Kidney (tissue), 14 donors: ENCODE results near the gene PRR20E. TPM values are rescaled to one million over a fixed set of nuclear protein-coding genes. Genes with fewer than 3 reads are reported as not detected.
"Not testable (repeated sequence)": the region's sequence is repeated elsewhere in the genome, so short reads cannot be mapped to it uniquely, and the experiment has no call there.

Experiments used
- DNase-seq, 5 donors: peaks; one replicate each; pipeline ENCODE4 v3.0.0-alpha.2; 2013 to 2020
- FAIRE-seq: peaks from 2 replicates; lab custom pipeline; 2012; peaks lifted over from hg19 to GRCh38; lab: Jason Lieb, UNC
- H3K27ac ChIP-seq, 2 donors: one replicate each; pipeline ENCODE4 v1.7.0; 2013; ENCODE audit warnings: low read depth in 2 of 2, low read length in 2 of 2, inconsistent platforms in 1 of 2
- H3K27me3 ChIP-seq: one replicate; pipeline ENCODE4 v1.7.1; 2013; ENCODE audit warnings: low read length, inconsistent platforms; ENCODE audit not compliant: control insufficient read depth, insufficient read depth
- H3K36me3 ChIP-seq, 3 donors: one replicate each; pipeline versions ENCODE4 v1.7.0 to v1.7.1; 2013; ENCODE audit warnings: low read length in 3 of 3, control low read depth in 1 of 3, inconsistent platforms in 1 of 3; ENCODE audit not compliant: insufficient read depth in 3 of 3, control insufficient read depth in 2 of 3
- H3K4me1 ChIP-seq, 3 donors: one replicate each; pipeline versions ENCODE4 v1.7.0 to v1.7.1; 2013; ENCODE audit warnings: low read length in 3 of 3, inconsistent platforms in 1 of 3, low read depth in 1 of 3; ENCODE audit not compliant: control insufficient read depth in 2 of 3, insufficient read depth in 2 of 3
- H3K4me3 ChIP-seq, 3 donors: one replicate each; pipeline versions ENCODE4 v1.7.0 to v1.8.1; 2013; ENCODE audit warnings: low read length in 3 of 3, control low read depth in 1 of 3, inconsistent platforms in 1 of 3
- H3K9ac ChIP-seq, 3 donors: one replicate each; pipeline versions ENCODE4 v1.7.0 to v1.7.1; 2013; ENCODE audit warnings: low read length in 3 of 3, control low read depth in 1 of 3, inconsistent platforms in 1 of 3
- H3K9me3 ChIP-seq, 3 donors: one replicate each; pipeline versions ENCODE4 v1.7.0 to v1.7.1; 2013; ENCODE audit warnings: low read length in 3 of 3, control low read depth in 1 of 3, inconsistent platforms in 1 of 3; ENCODE audit not compliant: control insufficient read depth in 2 of 3, insufficient read depth in 1 of 3
- intact Hi-C: fragments of 100-400 bp; cut with DNase I; formaldehyde crosslinking; loops from one replicate; pipeline ENCODE4 v1.11.1; 2022
- polyA plus RNA-seq: library from polyadenylated mRNA; stranded (reverse); fragments of 350-450 nt; fragmentation: Illumina TruSeq; extraction: RNeasy Lipid Tissue Mini Kit (QIAGEN cat#74804); gene quantifications from one replicate; pipeline ENCODE4 v1.2.3, GENCODE V29; 2014; ENCODE audit warnings: low read depth, low replicate concordance; ENCODE audit not compliant: insufficient read depth
- total RNA-seq: library from RNA; stranded (reverse); fragmentation: NEBNext Ultra II Directional; extraction: Animal tissue kit (Norgen Biotek cat#: 25700); gene quantifications from one replicate; pipeline ENCODE4 v1.2.1, GENCODE V29; 2021
- TF ChIP-seq, protein P1 (sequence below): IDR thresholded peaks from 3 replicates; pipeline ENCODE4 v1.5.1; 2012; ENCODE audit warnings: mild to moderate bottlenecking, moderate library complexity, borderline replicate concordance; ENCODE audit not compliant: insufficient read depth; ENCODE audit errors: extremely low read depth
- donor health status: control.
- donor health status: control.
- donor health status: control.
- donor health status: control.
- donor health status: control.
- donor health status: DM: yes; HTN: yes; CAD: no.
- donor health status: Normal renal cell carcinoma (clear cell type).

PRR20E gene
- total and polyA plus RNA-seq, 2 donors from 2014 or later = not detected

DNA sequence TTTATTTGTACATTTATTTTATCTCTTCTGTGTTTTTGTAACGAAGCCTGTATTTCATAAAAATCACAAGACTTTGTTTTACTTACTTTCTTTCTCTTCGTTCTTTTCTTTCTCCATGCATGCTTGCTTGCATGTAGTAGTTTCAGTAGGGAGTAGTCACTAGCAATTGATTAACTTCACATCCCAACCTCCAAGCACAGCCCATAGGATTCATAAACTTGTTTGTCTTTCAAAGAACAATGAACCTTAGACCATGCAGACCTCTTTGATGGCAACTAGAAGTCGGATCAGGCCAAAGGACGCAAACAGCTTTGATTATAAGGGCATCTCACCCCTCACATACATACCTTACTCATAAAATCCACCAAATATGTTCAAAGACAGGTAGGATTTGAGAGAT is 29.4 kb upstream of the PRR20E start:
- Histone ChIP-seq H3K4me3 (no peak overlapping the region), H3K9me3 (no peaks in the 10 kb centered on the region), H3K27ac (no peak overlapping the region), H3K4me1 (no peaks in the 10 kb centered on the region), H3K27me3 (no peaks in the 10 kb centered on the region), H3K36me3 (no peaks in the 10 kb centered on the region), H3K9ac (no peak overlapping the region)
- TF ChIP-seq, protein P1, sequence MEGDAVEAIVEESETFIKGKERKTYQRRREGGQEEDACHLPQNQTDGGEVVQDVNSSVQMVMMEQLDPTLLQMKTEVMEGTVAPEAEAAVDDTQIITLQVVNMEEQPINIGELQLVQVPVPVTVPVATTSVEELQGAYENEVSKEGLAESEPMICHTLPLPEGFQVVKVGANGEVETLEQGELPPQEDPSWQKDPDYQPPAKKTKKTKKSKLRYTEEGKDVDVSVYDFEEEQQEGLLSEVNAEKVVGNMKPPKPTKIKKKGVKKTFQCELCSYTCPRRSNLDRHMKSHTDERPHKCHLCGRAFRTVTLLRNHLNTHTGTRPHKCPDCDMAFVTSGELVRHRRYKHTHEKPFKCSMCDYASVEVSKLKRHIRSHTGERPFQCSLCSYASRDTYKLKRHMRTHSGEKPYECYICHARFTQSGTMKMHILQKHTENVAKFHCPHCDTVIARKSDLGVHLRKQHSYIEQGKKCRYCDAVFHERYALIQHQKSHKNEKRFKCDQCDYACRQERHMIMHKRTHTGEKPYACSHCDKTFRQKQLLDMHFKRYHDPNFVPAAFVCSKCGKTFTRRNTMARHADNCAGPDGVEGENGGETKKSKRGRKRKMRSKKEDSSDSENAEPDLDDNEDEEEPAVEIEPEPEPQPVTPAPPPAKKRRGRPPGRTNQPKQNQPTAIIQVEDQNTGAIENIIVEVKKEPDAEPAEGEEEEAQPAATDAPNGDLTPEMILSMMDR = no peak
- FAIRE-seq (no peak), DNase-seq (peak in 1 of 5 donors; percentile 16)
- intact Hi-C loops = no loop called here

DNA sequence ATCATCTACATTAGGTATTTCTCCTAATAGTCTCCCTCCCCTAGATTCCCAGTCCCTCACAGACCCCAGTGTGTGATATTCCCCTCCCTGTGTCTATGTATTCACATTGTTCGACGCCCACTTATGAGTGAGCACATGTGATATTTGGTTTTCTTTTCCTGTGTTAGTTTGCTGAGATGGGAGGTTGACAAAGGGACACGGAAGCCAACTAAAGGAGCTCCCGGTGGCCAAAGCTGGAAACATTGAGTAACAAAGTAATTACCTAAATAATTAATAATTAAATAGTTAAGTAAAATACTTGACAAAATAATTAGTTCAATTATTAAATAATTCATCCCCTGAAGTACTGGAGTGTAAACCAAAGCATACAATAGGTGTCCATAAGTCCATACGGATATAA is 28.0 kb upstream of the PRR20E start:
- Histone ChIP-seq H3K9me3 (no peaks in the 10 kb centered on the region), H3K4me3 (no peak overlapping the region), H3K9ac (no peak overlapping the region), H3K27ac (no peak overlapping the region), H3K27me3 (no peaks in the 10 kb centered on the region), H3K36me3 (no peaks in the 10 kb centered on the region), H3K4me1 (no peaks in the 10 kb centered on the region)
- DNase-seq = no peak
- TF ChIP-seq, protein P1 = no peak
- no peak for FAIRE-seq
- intact Hi-C loops = no loop called here

DNA sequence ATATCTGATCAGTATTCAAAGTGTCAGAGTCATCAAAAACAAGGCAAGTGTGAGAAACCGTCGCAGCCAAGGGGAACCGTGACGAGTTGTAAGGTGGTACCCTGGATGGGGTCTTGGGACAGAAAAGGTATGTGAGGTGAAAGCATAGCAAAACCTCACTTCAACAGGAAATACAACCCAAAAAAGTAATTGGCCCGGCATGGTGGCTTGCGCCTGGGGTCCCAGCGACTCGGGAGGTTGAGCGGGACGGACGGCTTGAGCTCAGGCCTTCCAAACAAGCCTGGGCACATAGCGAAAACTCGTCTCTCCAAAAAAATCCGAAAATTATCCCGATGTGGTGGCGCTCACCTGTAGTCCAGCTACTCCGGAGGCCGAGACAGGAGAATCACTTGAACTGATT is 27.2 kb upstream of the PRR20E start:
- H3K9ac ChIP-seq, FAIRE-seq, H3K27me3 ChIP-seq, intact Hi-C loops, H3K4me1 ChIP-seq, H3K9me3 ChIP-seq, H3K4me3 ChIP-seq, DNase-seq, H3K36me3 ChIP-seq, H3K27ac ChIP-seq: not testable (repeated sequence)

DNA sequence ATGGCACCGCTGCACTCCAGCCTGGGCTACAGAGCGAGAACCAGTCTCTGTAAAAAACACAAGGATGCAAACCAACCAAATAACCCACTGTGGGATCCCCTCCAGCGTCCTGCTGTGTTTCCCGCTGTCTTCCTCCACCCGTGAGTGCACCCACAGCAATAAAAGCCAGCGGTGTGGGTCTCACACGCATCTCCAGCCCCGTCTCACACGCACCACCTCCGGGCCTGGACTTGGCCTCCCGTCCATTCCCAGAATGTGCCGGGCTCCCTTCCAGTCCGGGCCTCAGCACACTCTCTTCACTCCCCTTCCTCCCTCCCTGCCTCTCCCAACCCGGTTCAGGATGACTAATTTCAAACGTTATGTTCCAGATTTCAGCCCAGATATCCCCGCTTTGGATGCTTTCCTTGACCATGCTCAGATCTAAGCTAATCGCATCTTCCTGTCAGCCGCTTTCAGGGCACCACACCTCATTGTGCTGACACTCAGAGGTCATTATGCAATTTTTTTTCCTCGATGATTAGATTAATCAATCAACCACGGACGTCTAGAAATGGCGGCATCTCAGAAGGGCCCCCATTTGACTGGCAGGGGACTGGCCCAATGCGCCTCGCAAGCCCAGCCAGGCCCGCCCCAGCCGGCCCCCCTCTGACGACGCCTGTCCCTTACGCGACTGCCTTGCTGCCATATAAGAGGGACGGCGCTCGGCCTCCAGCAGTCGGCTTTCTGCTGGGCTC is 26.6 kb upstream of the PRR20E start, which contains the start of gene PRR20A:
TSS of gene PRR20A (plus strand) at position 684 of the 734 bp plus-strand sequence. CDS start 387 bp downstream, outside the sequence.
- DNase-seq, intact Hi-C loops, FAIRE-seq: not testable (repeated sequence)

DNA sequence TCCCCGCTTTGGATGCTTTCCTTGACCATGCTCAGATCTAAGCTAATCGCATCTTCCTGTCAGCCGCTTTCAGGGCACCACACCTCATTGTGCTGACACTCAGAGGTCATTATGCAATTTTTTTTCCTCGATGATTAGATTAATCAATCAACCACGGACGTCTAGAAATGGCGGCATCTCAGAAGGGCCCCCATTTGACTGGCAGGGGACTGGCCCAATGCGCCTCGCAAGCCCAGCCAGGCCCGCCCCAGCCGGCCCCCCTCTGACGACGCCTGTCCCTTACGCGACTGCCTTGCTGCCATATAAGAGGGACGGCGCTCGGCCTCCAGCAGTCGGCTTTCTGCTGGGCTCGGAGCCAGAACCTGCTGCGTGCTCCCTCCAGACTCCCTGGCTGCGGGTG is 19.8 kb upstream of the PRR20E start, which contains the start of gene PRR20B:
TSS of gene PRR20B (plus strand) at position 301 of the 400 bp plus-strand sequence. CDS start 387 bp downstream, outside the sequence.
- H3K4me1 ChIP-seq = not testable (repeated sequence)

More for the DNA sequence above, 26.6 kb upstream of the PRR20E start, which contains the start of gene PRR20A:
- H3K4me3 ChIP-seq, H3K27ac ChIP-seq, H3K36me3 ChIP-seq, H3K9ac ChIP-seq, H3K4me1 ChIP-seq, H3K9me3 ChIP-seq, H3K27me3 ChIP-seq: not testable (repeated sequence)

DNA sequence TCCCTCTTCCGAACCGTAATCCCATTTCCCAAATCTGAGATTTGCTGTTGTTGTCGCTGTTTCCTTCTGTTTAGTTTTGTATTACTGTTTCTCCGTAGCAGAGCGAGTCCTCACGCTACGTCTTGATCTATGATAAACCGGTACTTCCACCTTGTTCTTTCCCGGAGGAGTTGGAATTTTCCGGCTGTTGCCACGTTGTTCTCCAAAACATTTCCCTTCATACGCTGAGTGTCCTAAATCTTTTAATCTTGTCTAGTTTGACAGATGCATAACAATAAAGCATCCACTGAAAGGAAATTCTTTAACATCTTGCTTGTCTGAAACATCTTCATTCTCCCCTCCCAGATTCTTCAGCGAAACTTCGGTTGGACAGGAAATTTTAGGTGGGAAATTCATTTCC is 18.9 kb upstream of the PRR20E start:
- DNase-seq, H3K4me3 ChIP-seq, H3K9ac ChIP-seq, H3K36me3 ChIP-seq, H3K27me3 ChIP-seq, FAIRE-seq, H3K27ac ChIP-seq, H3K9me3 ChIP-seq, H3K4me1 ChIP-seq, intact Hi-C loops: not testable (repeated sequence)

More for the DNA sequence above, 19.8 kb upstream of the PRR20E start, which contains the start of gene PRR20B:
- H3K9ac ChIP-seq, H3K27ac ChIP-seq, DNase-seq, H3K27me3 ChIP-seq, intact Hi-C loops, H3K9me3 ChIP-seq, H3K4me3 ChIP-seq, H3K36me3 ChIP-seq, FAIRE-seq: not testable (repeated sequence)
